MM.1S (cell line): ENCODE data around the gene HACL1.

Experiments
- EZH2phosphoT487 ChIP-seq: fragments of 300-600 bp; sonication (generic); IDR thresholded peaks from 2 replicates; pipeline ENCODE4 v1.6.1; 2018; ENCODE audit warnings: antibody characterized with exemption, low read length
- TF ChIP-seq, protein P1 (sequence below): fragments of 300-600 bp; sonication (generic); IDR thresholded peaks from 2 replicates; pipeline ENCODE4 v1.5.1; 2016; ENCODE audit warnings: antibody characterized with exemption, low read length, mixed read lengths

DNA sequence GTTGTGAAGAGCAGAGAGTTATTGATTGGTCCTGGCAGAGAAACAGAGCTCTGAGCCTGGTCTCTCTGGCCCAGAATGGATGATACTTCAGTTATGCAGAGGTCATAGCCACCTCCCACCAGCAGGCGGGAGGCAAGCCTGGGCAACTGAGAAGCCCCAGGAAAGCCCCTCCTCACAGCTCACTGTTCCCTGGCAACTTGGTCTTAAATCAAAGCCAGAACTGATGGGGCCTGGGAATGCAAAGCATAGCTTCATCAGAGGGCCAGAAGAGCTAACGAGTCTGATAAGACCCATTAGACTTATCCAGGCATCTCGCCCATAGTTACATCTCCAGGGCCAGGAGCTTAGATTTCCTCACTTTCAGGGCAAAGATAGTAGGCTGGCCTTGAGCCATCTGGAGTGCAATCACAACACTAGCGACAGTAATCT, 74.3 kb downstream of the HACL1 start:
- TF ChIP-seq, protein P1, sequence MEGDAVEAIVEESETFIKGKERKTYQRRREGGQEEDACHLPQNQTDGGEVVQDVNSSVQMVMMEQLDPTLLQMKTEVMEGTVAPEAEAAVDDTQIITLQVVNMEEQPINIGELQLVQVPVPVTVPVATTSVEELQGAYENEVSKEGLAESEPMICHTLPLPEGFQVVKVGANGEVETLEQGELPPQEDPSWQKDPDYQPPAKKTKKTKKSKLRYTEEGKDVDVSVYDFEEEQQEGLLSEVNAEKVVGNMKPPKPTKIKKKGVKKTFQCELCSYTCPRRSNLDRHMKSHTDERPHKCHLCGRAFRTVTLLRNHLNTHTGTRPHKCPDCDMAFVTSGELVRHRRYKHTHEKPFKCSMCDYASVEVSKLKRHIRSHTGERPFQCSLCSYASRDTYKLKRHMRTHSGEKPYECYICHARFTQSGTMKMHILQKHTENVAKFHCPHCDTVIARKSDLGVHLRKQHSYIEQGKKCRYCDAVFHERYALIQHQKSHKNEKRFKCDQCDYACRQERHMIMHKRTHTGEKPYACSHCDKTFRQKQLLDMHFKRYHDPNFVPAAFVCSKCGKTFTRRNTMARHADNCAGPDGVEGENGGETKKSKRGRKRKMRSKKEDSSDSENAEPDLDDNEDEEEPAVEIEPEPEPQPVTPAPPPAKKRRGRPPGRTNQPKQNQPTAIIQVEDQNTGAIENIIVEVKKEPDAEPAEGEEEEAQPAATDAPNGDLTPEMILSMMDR: no peak
- no peak for TF ChIP-seq EZH2phosphoT487
